ENCODE results near the gene HLCS.

DNA sequence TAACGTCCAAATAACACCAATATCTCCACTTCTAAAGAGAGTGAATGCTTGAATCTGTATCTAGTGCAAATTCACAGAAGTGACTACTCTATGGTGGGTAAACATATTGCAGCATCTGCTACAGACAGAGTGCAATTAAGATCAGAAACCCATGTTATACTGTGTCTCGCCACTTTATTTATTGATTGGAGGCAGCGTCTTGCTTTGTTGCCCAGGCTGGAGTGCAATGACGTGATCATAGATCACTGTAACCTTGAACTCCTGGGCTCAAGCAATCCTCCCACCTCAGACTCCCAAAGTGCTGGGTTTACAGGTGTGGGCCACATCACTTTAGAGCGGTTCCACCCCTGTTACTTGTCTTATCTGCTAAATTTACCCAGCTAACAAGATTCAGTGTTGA lies 57.0 kb downstream of the HLCS start:
- no peak for TF ChIP-seq CTCF (conservative IDR thresholded peaks at IDR 0.05; ENCODE audit: low read length)
- TF ChIP-seq EZH2phosphoT487 (IDR thresholded peaks at IDR 0.05; ENCODE audit: borderline replicate concordance), result no peak

Data from Loucy (cell line).